ENCODE results near the gene RPS4Y1. TPM values are rescaled to one million over a fixed set of nuclear protein-coding genes. Genes with fewer than 3 reads are reported as not detected.
"Not testable (repeated sequence)": the region's sequence is repeated elsewhere in the genome, so short reads cannot be mapped to it uniquely, and the experiment has no call there.

Gene RPS4Y1
- total and polyA plus RNA-seq, 4 donors = 0.08 to 342 (median 0.58) TPM; not detected in 1

- Histone ChIP-seq H3K9me3 (ENCODE audit: control insufficient read depth in 4 of 4, insufficient read depth in 3 of 4, low read length in 3 of 4) (no peaks in the 10 kb centered on the region), H3K27ac (ENCODE audit: low read depth in 1 of 2, low read length in 1 of 2) (no peak overlapping the region), H3K9ac (ENCODE audit: insufficient read depth in 1 of 2, low read length in 2 of 2) (no peak overlapping the region), H3K4me3 (no peak overlapping the region), H3K27me3 (ENCODE audit: control insufficient read depth in 3 of 3, insufficient read depth in 3 of 3, low read length in 2 of 3) (no peaks in the 10 kb centered on the region), H3K36me3 (ENCODE audit: control insufficient read depth in 4 of 4, insufficient read depth in 4 of 4, low read length in 4 of 4) (no peaks in the 10 kb centered on the region), H3K4me1 (ENCODE audit: control insufficient read depth in 5 of 5, insufficient read depth in 5 of 5, low read length in 5 of 5) (no peaks in the 10 kb centered on the region)
- DNase-seq (peak in 1 of 3 donors; percentile 26), ATAC-seq (ENCODE audit: insufficient read depth, low FRiP score) (no peak)
- 51% methylated on average over 2 of the region's 2 CpGs; no CpG with 5 or more reads in 1 of the 2 donors for WGBS, 2 donors
- no peak for TF ChIP-seq CTCF (IDR thresholded peaks at IDR 0.05; ENCODE audit: control extremely low read depth, extremely low read depth)
Observed at GRCh38 chrY:2800246-2800645, 41.2 kb upstream of the RPS4Y1 start.

- WGBS, 2 donors = 95% methylated on average over 10 of the region's 10 CpGs; no CpG with 5 or more reads in 1 of the 2 donors
- not testable (repeated sequence) for H3K27ac ChIP-seq (ENCODE audit: low read depth in 1 of 2, low read length in 1 of 2); H3K4me1 ChIP-seq (ENCODE audit: control insufficient read depth in 5 of 5, insufficient read depth in 5 of 5, low read length in 5 of 5); DNase-seq; H3K9me3 ChIP-seq (ENCODE audit: control insufficient read depth in 4 of 4, insufficient read depth in 3 of 4, low read length in 3 of 4); H3K36me3 ChIP-seq (ENCODE audit: control insufficient read depth in 4 of 4, insufficient read depth in 4 of 4, low read length in 4 of 4); H3K9ac ChIP-seq (ENCODE audit: insufficient read depth in 1 of 2, low read length in 2 of 2); H3K27me3 ChIP-seq (ENCODE audit: control insufficient read depth in 3 of 3, insufficient read depth in 3 of 3, low read length in 2 of 3); H3K4me3 ChIP-seq; ATAC-seq (ENCODE audit: insufficient read depth, low FRiP score)
Observed at GRCh38 chrY:2817146-2817896, 24.1 kb upstream of the RPS4Y1 start.

GRCh38 chrY:2824471-2824870 lies 16.9 kb upstream of the RPS4Y1 start:
- Histone ChIP-seq H3K27me3 (ENCODE audit: control insufficient read depth in 3 of 3, insufficient read depth in 3 of 3, low read length in 2 of 3) (no peaks in the 10 kb centered on the region), H3K27ac (ENCODE audit: low read depth in 1 of 2, low read length in 1 of 2) (no peak overlapping the region), H3K9me3 (ENCODE audit: control insufficient read depth in 4 of 4, insufficient read depth in 3 of 4, low read length in 3 of 4) (no peaks in the 10 kb centered on the region), H3K9ac (ENCODE audit: insufficient read depth in 1 of 2, low read length in 2 of 2) (no peak overlapping the region), H3K4me3 (no peak overlapping the region), H3K36me3 (ENCODE audit: control insufficient read depth in 4 of 4, insufficient read depth in 4 of 4, low read length in 4 of 4) (no peaks in the 10 kb centered on the region), H3K4me1 (ENCODE audit: control insufficient read depth in 5 of 5, insufficient read depth in 5 of 5, low read length in 5 of 5) (no peaks in the 10 kb centered on the region)
- DNase-seq (no peak), ATAC-seq (ENCODE audit: insufficient read depth, low FRiP score) (no peak)
- 69% methylated on average over 3 of the region's 3 CpGs; no CpG with 5 or more reads in 1 of the 2 donors for WGBS, 2 donors
- no peak for TF ChIP-seq CTCF (IDR thresholded peaks at IDR 0.05; ENCODE audit: control extremely low read depth, extremely low read depth)

GRCh38 chrY:2828497-2828896 lies 12.9 kb upstream of the RPS4Y1 start:
- TF ChIP-seq CTCF (IDR thresholded peaks at IDR 0.05; ENCODE audit: control extremely low read depth, extremely low read depth) = no peak
- Histone ChIP-seq H3K9ac (ENCODE audit: insufficient read depth in 1 of 2, low read length in 2 of 2) (no peak overlapping the region), H3K27me3 (ENCODE audit: control insufficient read depth in 3 of 3, insufficient read depth in 3 of 3, low read length in 2 of 3) (no peaks in the 10 kb centered on the region), H3K4me3 (no peak overlapping the region), H3K9me3 (ENCODE audit: control insufficient read depth in 4 of 4, insufficient read depth in 3 of 4, low read length in 3 of 4) (no peaks in the 10 kb centered on the region), H3K4me1 (ENCODE audit: control insufficient read depth in 5 of 5, insufficient read depth in 5 of 5, low read length in 5 of 5) (no peaks in the 10 kb centered on the region), H3K36me3 (ENCODE audit: control insufficient read depth in 4 of 4, insufficient read depth in 4 of 4, low read length in 4 of 4) (no peaks in the 10 kb centered on the region), H3K27ac (ENCODE audit: low read depth in 1 of 2, low read length in 1 of 2) (no peak overlapping the region)
- DNase-seq (no peak), ATAC-seq (ENCODE audit: insufficient read depth, low FRiP score) (no peak)
- 84% methylated on average over 5 of the region's 5 CpGs; no CpG with 5 or more reads in 1 of the 2 donors for WGBS, 2 donors
